HG03175 (cell line): Measurements from ENCODE around the gene S1PR4.
"Not testable (repeated sequence)": the region's sequence is repeated elsewhere in the genome, so short reads cannot be mapped to it uniquely, and the experiment has no call there.

ENCODE experiments used
- ATAC-seq: cut with Tn5 transposase; IDR thresholded peaks from one replicate; pipeline ENCODE4 v1.9.1; 2021; ENCODE audit warnings: mild to moderate bottlenecking, moderate library complexity; ENCODE audit not compliant: unreplicated experiment

Gene S1PR4

GRCh38 chr19:3210347-3211017, 31.9 kb downstream of the S1PR4 start:
- ATAC-seq: no peak

GRCh38 chr19:3211191-3211590, 32.6 kb downstream of the S1PR4 start:
- ATAC-seq: no peak

GRCh38 chr19:3213159-3213558, 34.6 kb downstream of the S1PR4 start:
- no peak for ATAC-seq

- ATAC-seq: no peak
Observed at GRCh38 chr19:3216874-3217273, 38.3 kb downstream of the S1PR4 start.

DNA sequence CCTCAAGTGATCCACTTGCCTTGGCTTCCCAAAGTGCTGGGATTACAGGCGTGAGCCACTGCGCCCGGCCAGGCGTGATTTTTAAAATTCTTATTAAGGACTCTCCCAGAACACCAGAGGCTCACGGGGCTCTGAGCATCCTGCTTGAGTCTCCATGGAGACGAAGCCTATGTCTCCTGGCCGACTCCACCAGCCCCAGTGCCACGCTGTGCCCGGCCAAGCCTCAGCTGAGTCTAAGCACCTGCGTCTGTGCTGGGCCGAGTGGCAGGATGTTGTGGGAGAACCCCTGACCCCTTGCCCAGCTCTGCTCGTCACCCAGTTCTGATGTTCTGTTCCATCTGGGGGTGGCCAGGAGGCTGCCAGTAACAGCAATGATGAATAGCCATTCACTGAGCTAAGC, 42.0 kb downstream of the S1PR4 start:
- ATAC-seq: no peak

GRCh38 chr19:3221576-3221975, 43.0 kb downstream of the S1PR4 start:
- ATAC-seq: not testable (repeated sequence)

DNA sequence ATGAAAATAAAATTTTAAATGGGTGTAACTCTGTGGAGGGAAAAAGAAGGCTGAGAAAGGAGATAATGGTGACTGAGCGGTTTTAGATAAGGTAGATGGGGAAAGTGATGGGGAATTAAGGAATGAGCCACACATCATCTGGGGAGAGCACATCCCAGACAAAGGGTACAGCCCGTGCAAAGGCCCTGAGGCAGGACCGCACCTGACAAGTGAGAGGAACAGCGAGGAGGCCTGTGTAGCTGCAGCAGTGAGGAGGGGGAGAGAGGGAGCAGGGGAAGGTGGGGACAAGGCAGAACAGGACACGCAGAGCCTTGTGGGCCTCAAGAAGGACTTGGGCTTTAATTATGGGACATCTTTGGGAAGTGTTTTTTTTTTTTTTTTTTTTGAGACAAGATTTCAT, 44.1 kb downstream of the S1PR4 start:
- ATAC-seq: no peak

- no peak for ATAC-seq
Observed at GRCh38 chr19:3224346-3225168, 46.0 kb downstream of the S1PR4 start, which contains the start of gene CELF5. Gene CELF5 (plus strand): TSS chr19:3224661. CDS start chr19:3224740, 79 bp downstream.

DNA sequence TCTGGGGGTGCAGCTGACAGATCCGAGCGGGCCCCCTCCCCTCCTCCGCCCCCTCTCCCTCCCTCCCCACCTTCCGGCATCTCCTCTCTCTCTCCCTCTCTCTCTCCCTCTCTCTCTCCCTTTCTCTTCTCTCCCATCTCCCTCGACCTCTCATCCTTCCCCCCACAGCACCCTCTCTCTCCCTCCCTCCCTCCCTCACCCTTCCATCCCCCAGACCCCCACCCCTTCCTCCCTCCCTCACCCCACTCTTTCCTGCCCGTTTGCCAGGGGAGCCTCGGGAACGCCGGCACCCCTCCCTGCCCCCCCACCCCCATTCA, 46.6 kb downstream of the S1PR4 start:
- ATAC-seq: no peak

DNA sequence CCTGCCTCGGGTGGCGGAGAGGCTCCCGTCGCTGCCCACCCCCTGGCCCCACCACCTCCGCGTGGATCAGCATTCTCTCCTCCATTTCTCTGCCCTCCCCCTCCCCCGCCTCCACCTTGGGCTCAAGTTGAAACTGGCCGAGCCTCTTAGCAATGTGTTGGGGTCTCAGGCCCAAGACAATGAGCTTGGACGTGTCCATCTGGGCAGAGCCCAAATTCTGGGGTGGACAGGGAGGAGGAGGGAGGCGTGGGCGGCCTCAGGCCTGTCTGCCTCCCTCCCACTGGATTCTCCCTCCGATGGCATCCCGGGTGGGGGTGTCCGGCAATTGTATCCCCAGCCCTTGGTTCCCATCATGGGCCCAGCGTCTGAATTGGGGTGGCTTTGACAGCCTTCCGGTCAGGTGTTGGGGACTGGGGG, 47.1 kb downstream of the S1PR4 start:
- ATAC-seq: no peak

GRCh38 chr19:3227054-3227626, 48.6 kb downstream of the S1PR4 start:
- ATAC-seq: no peak

DNA sequence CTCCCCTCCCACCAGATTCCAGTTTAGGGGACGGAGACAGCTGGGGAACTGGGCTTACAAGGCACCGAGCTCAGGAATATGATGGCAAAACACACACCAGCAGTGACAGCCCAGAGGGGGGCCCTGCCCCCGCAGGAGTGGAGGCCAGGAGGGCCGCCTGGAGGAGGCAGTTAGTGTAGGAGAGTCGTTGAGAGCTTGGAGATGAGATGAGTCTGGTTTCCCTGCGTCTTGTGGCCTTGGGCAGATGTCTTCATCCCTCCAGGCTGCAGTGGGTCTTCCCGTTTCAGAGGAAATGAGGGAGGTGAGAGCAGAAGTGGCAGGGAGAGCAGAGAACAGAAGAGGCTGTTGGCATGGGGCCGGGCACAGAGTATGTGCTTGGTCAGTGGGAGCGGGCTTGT, 50.8 kb downstream of the S1PR4 start:
- no peak for ATAC-seq
